Stomach (tissue), 4 donors: ENCODE results near the gene YPEL3.

Source experiments
- POLR2A ChIP-seq, 4 donors: fragments of 450-650 bp; IDR thresholded peaks; one replicate each; pipeline ENCODE4 v1.6.1; 2016; ENCODE audit warnings: antibody characterized with exemption in 4 of 4, control low read depth in 2 of 4, mild to moderate bottlenecking in 1 of 4, moderate library complexity in 1 of 4
- TF ChIP-seq, protein P1 (sequence below), 7 experiments: fragments of 450-650 bp in 4 of 7; fragments of 200-600 bp in 3 of 7; sonication (generic) in 3 of 7; IDR thresholded peaks; one replicate each; pipeline ENCODE4 v1.5.1; 2016 to 2019; ENCODE audit warnings: antibody characterized with exemption in 7 of 7, control low read depth in 2 of 7, mild to moderate bottlenecking in 1 of 7

DNA sequence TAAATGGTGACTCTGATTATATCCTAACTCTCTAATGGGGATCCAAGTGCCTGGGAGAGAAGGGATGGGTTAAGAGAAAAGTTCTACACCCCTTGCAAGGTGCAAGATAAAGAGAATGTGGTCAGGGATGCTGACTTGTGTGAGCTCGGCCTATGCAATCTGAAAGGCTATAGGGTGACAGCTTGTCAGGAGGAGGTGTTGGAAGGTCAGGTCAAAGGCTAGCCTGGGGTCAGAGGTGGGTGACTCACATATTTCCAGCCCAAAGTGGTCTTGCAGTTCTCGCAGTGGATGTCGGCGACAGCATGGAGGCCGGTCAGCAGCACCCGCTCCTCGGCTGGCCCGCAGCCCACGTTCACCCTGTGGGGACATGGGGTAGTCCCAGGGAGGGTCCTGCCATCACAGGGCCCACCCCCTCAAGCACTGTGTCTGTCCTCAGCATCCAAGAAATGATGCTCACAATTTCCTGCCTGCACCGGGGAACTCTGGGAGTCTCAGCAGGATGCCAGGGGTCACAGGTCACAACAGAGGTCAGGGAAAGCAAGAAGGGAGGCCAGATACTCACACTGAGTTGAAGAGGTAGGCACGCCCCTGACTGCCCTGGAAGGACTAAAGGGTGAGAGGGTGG is 1.4 kb downstream of the YPEL3 start:
- TF ChIP-seq, protein P1, sequence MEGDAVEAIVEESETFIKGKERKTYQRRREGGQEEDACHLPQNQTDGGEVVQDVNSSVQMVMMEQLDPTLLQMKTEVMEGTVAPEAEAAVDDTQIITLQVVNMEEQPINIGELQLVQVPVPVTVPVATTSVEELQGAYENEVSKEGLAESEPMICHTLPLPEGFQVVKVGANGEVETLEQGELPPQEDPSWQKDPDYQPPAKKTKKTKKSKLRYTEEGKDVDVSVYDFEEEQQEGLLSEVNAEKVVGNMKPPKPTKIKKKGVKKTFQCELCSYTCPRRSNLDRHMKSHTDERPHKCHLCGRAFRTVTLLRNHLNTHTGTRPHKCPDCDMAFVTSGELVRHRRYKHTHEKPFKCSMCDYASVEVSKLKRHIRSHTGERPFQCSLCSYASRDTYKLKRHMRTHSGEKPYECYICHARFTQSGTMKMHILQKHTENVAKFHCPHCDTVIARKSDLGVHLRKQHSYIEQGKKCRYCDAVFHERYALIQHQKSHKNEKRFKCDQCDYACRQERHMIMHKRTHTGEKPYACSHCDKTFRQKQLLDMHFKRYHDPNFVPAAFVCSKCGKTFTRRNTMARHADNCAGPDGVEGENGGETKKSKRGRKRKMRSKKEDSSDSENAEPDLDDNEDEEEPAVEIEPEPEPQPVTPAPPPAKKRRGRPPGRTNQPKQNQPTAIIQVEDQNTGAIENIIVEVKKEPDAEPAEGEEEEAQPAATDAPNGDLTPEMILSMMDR (IDR thresholded peaks at IDR 0.05) = no peak
- no peak for TF ChIP-seq POLR2A (IDR thresholded peaks at IDR 0.05)
